HG02970 (cell line): ENCODE measurements around the gene ARMH4.
"Not testable (repeated sequence)": the region's sequence is repeated elsewhere in the genome, so short reads cannot be mapped to it uniquely, and the experiment has no call there.

Source experiments
- ATAC-seq: cut with Tn5 transposase; IDR thresholded peaks from one replicate; pipeline ENCODE4 v1.9.1; 2021; ENCODE audit warnings: mild to moderate bottlenecking, moderate library complexity, moderate number of reproducible peaks; ENCODE audit not compliant: unreplicated experiment, low FRiP score

ARMH4 gene

DNA sequence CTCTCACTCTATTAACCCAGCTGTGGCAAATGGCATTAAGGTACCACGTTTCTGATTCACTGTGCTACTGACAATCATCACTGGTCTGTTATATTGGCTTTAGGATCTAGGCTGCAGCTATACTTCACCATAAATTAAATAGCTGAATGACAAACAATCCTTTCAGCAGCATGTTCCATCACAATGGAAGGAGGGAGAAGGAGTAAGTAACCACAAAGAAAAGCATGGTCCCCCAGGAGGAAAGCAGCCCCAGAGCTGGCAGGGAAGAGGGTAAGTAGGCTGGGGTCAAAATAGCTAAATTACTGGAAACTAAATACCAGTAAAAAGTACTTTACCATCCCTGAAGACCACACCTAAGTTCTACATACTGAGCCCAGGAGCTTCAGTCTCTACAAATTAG lies 2.8 kb downstream of the ARMH4 start:
- no peak for ATAC-seq

GRCh38 chr14:58146399-58146798 lies 5.6 kb downstream of the ARMH4 start:
- no peak for ATAC-seq

GRCh38 chr14:58145936-58146335 lies 6.1 kb downstream of the ARMH4 start:
- no peak for ATAC-seq

GRCh38 chr14:58143106-58143505 lies 8.9 kb downstream of the ARMH4 start:
- no peak for ATAC-seq

GRCh38 chr14:58141893-58142292 lies 10.1 kb downstream of the ARMH4 start:
- ATAC-seq, result no peak

DNA sequence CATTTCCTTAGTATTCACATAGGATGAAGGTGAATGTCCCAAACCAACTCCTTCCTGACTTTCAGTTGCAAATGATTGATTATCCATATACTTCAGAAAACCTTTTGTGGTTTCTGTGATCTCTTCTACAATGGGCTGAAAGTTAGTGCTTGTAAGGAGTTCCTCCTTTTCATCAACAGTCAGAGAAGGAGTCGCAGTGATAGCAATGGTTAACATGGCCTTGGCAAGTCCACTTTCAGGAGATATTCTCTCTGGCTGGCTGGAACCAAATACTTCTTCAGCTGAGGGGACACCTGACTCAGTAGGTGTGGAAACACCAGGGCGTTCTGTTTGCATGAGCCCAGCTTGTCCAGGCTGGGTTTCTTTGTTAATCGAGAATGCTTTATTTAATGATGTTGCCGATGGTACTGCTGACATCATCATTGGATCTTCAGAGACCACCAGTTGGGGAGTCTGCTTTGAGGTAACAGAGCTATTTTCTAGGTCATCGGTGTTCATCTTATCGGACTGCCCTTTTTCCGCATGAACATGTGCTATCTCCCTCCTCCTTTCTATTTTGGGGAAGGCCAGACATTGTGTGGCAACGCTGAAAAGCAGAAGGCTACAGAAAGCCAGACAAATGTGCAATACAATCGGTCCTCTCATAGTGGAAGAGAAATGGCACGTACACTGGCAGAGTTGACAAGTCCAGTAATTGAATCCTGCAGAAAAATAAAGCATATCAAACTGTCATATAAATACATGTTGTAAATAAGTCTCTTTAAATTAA lies 13.1 kb downstream of the ARMH4 start:
- ATAC-seq, result no peak

DNA sequence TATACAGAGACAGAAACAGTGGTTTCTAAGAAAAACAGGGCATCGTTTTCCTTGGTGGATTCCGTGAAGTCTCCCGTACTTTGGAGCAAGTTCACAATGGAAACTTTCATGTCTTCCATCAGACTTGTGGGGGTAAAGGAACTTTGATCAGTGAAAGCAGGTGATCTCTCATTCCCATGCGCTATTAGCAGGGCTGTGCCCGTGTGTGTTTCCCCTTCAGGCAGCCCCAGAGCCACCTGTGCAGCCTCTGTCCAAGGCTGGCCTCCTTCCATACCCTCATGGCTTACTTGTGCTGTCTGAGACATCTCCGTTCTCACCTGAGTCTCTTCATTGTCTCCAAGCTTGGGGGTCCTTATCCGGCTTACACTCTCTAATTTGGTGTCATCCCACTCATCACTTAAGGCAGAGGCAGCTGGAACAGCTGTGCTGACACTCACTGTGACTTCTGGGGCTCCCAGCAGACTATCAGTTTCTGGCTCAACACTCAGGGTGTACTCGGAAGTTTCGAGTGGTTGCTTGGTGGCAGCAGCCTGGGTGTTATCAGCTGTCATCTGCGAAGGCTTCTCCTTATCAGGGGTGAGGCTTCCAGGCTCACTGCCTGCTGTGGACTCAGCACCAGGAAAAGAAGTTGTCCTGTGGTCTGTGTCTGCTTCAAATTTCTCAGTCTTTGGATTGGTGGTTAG lies 13.8 kb downstream of the ARMH4 start:
- no peak for ATAC-seq

DNA sequence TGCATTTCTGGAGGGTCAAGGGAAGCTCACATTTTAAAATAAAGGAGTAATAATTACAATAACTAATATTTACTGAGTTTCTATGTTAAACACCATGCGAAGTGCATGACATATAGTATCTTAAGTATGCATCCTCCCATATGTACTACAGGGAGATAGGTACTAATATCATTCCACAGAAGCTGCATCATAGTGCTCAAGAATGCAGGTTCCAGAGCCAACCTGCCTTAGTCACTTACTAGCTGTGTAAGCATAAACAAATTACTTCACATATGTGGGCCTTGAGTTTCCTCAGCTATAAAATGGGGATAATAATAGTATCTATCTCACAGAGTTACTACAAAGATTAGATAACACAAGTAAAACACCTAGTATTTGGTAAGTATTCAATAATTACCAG lies 18.3 kb downstream of the ARMH4 start:
- ATAC-seq, result no peak

DNA sequence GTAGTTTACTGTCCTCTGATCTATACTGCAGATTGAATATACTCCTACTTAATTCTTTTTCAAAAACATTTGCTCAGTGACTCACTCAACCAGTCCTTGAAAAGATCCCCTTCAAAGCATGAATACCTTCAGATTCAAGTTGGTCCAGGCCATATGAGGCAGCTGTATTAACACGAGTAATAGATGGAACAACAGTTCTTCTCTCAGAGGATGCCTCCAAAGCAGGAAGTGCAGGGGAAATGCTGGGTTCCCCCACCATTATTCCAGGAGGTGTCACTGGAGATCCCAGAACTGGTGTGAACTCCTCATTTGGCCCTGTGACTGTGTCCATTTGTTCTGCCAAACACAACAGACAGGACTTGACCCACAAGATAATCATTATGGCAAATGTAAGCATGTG lies 20.6 kb downstream of the ARMH4 start:
- no peak for ATAC-seq

- ATAC-seq, result no peak
These were observed 21.8 kb downstream of the ARMH4 start for GRCh38 chr14:58130116-58130782.

GRCh38 chr14:58129208-58129607 lies 22.8 kb downstream of the ARMH4 start:
- ATAC-seq, result no peak

DNA sequence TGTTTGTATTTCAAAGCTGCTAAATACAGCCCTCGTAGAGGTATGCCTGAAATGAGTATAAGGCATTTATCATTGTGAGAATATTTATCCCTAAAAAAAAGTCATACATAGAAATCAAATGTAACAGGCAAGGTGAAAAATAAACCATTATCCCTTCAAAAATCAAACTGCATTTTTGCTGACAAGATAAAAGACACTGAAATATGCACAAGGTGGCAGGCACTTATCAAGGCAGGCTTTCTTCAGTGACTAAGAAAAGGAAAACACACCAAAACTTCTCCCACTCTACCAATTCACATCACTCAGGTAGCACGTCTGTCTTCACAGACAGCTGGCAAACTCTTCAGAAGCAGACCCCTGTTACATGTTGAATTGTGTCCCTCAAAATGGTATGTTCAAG lies 23.6 kb downstream of the ARMH4 start:
- no peak for ATAC-seq

- ATAC-seq, result not testable (repeated sequence)
These were observed 29.5 kb downstream of the ARMH4 start for GRCh38 chr14:58122546-58122945.

- no peak for ATAC-seq
These were observed 30.4 kb downstream of the ARMH4 start for GRCh38 chr14:58121530-58122186.

GRCh38 chr14:58119381-58119780 lies 32.6 kb downstream of the ARMH4 start:
- no peak for ATAC-seq

DNA sequence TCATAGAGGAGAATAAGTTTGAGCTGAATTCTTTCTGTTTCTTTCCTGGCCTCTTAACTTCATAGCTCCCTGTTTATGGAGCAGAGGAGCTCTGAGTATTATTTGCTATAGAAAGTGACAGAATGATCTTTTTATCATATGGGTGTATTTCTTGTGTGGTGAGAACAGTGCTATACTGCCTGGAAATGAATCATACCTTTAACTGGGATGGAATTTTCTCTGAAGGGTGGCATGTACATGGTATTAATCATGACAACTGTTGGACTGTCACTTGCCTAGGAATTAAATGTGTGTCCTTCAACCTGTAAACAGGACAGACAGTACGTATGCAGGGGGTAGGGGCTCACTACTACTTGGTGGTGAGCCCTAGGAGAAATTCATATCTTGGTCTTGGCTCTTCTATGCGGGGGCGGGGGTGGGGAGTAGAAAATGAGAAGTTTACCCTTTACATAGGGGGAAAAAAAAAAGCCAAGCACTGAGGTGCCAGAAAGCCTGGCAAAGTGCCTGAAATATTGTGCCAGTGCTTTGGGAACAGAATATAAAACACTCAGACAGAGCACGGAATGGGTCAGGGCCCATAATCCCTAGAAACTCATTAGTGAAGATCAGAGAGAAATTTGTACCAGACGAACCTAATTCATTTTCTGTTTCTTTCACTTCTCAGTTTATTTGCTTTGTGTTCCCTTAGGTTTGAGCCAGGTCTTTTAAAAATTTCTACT lies 33.8 kb downstream of the ARMH4 start:
- ATAC-seq, result no peak

- no peak for ATAC-seq
These were observed 42.3 kb downstream of the ARMH4 start for GRCh38 chr14:58109744-58110143.

DNA sequence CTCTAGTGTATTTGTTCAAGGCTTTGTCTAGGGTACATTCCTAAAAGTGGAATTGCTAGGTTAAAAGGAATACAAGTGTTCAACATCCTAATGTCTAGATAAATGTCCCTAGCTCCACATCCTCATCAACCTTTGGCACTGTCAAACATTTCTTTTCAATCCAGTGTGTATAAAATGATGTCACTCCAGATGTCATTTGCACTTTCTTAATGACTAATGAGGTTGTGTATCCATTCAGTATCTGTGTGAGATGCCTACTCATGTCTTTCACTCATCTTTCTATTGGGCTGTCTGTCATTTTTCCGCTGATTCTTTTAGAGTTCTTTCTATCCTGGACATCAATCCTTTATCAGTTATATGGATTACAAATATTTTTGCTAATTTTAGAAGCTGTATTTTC lies 43.3 kb downstream of the ARMH4 start:
- ATAC-seq, result no peak

DNA sequence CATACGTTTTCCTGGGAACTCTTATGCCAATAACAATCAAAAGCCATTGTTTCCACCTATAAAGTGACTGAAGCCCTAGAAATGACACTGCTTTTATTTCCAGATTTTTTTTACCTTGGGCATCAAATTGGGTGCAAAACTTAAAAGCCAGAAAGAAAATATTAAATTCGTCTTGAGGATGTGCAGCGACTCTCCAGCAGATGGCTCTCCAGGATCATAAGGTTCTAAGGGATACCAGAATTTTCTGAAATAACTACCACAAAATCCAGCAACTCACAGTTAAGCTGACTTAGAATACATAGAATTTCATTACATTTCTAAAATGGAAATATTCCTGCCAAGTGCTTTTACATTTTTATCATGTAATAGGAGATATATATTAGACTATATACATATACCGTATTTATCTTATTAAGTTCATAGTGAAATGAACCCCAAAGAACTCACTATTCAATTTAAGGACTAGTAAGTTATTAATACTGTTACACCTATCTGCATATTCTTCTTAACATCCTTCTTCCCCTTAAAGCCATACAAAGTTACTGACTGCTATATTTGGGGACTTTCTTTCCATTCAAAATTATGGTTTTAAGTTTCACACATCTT lies 44.0 kb downstream of the ARMH4 start:
- ATAC-seq, result no peak

DNA sequence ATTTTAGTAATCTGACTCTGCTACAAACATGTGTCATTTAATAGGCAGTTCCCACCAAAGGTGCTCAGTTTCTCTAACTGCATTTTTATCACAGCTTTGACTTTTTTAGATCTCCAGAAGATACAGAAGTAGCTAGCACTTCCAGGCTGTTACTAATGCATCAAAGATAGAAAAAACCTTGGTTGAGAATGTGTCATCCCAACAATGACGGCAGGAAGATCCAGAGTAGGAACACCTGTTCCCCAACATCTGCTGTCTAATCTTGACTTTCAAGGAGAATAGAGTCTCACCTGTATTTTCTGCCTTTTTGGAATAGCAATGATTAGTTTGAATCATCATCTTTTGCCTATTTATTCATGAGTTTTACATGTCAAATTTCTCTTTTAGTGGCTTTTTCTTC lies 45.0 kb downstream of the ARMH4 start:
- ATAC-seq, result no peak
